A172 (cell line): ENCODE data around the gene KHDRBS1. TPM values are rescaled to one million over a fixed set of nuclear protein-coding genes. Genes with fewer than 3 reads are reported as not detected.
"Not testable (repeated sequence)": the region's sequence is repeated elsewhere in the genome, so short reads cannot be mapped to it uniquely, and the experiment has no call there.

Experiments used
- DNase-seq: peaks from one replicate; pipeline ENCODE4 v3.0.0-alpha.2; 2015; ENCODE audit warnings: low spot score
- total RNA-seq: library from RNA; depleted of rRNA; stranded (reverse); fragments of >200 nt; shearing (Covaris generic); gene quantifications from 2 replicates; pipeline ENCODE4 v1.2.3, GENCODE V29; 2014

Gene KHDRBS1
- total RNA-seq, 1 experiment from 2014 or later: 70.0 TPM

GRCh38 chr1:32014199-32014947 lies 705 bp downstream of the KHDRBS1 start:
- peak; percentile 32 for DNase-seq

- no peak for DNase-seq
Measured at GRCh38 chr1:32014948-32015273, 1.2 kb downstream of the KHDRBS1 start.

- no peak for DNase-seq
Measured at GRCh38 chr1:32020339-32020738, 6.7 kb downstream of the KHDRBS1 start.

GRCh38 chr1:32021574-32022018 lies 7.9 kb downstream of the KHDRBS1 start:
- not testable (repeated sequence) for DNase-seq

- no peak for DNase-seq
Measured at GRCh38 chr1:32023351-32023750, 9.7 kb downstream of the KHDRBS1 start.

GRCh38 chr1:32025515-32025914 lies 11.8 kb downstream of the KHDRBS1 start:
- no peak for DNase-seq

- no peak for DNase-seq
Measured at GRCh38 chr1:32028746-32029145, 15.1 kb downstream of the KHDRBS1 start.

GRCh38 chr1:32031578-32032274 lies 18.1 kb downstream of the KHDRBS1 start:
- DNase-seq: peak; percentile 63

- no peak for DNase-seq
Measured at GRCh38 chr1:32032275-32032615, 18.6 kb downstream of the KHDRBS1 start.

GRCh38 chr1:32035119-32035518 lies 21.5 kb downstream of the KHDRBS1 start:
- no peak for DNase-seq

- no peak for DNase-seq
Measured at GRCh38 chr1:32040711-32041110, 27.0 kb downstream of the KHDRBS1 start.

GRCh38 chr1:32042330-32042729 lies 28.7 kb downstream of the KHDRBS1 start:
- no peak for DNase-seq

GRCh38 chr1:32044234-32044633 lies 30.6 kb downstream of the KHDRBS1 start:
- no peak for DNase-seq

GRCh38 chr1:32045772-32046171 lies 32.1 kb downstream of the KHDRBS1 start:
- no peak for DNase-seq

GRCh38 chr1:32047701-32048100 lies 34.0 kb downstream of the KHDRBS1 start:
- no peak for DNase-seq

GRCh38 chr1:32048440-32048839 lies 34.8 kb downstream of the KHDRBS1 start:
- no peak for DNase-seq

- no peak for DNase-seq
Measured at GRCh38 chr1:32051706-32052105, 38.0 kb downstream of the KHDRBS1 start.

- no peak for DNase-seq
Measured at GRCh38 chr1:32052887-32053286, 39.2 kb downstream of the KHDRBS1 start.

- no peak for DNase-seq
Measured at GRCh38 chr1:32055416-32055815, 41.7 kb downstream of the KHDRBS1 start.

- DNase-seq: no peak
Measured at GRCh38 chr1:32056598-32056997, 42.9 kb downstream of the KHDRBS1 start.

GRCh38 chr1:32060914-32061313 lies 47.2 kb downstream of the KHDRBS1 start:
- no peak for DNase-seq

- no peak for DNase-seq
Measured at GRCh38 chr1:32062867-32063230, 49.2 kb downstream of the KHDRBS1 start.

- peak; percentile 36 for DNase-seq
Measured at GRCh38 chr1:32063261-32063681, 49.6 kb downstream of the KHDRBS1 start.
